ENCODE measurements around the gene ZNF384. TPM values are rescaled to one million over a fixed set of nuclear protein-coding genes. Genes with fewer than 3 reads are reported as not detected.

Gene ZNF384
- 8.3 TPM in 2 replicates for total RNA-seq (ENCODE audit: low replicate concordance)

DNA sequence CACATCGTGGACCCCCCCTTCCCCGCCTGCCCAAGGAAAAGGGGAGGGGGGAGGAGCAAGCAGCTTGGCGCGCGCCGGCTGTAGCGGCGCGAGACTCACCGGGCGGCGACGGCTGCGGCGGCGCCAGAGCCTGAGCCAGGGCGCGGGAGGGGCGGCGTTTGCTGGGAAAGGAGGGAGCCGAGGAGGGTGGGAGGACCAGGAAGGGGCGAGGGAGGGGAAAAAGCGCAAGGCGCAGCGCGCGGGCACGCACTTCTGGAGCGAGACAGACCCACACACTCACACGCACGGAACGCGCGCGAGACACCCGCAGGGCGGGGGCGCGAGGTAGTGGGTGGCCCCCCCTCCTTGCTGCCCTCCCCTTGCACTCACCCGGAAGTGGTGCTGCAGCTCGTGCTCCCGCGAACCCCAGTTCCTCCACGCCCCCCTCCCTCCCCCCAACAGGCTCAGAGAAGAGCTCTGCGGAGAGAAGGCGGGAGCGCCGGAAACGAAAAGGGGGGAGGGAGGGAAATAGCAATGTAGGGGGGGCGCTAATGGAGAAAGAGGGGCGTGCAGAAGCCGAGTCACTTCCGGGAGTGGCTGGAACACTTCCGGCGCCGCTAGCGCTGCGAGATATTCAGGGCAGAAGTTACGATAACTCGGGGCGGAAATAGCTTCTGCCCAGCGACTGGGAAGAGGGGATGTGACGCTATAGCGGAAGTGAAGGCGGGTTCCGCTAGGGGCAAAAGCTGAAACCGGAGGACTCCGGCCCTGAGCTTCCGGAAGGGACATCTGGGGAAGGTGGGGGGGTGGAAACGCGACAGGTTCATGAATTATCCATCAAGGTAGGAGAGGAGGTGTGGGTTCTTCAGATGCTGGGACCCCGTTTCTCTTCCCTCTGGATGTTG is at the start of gene ZNF384:
ZNF384 (minus strand) TSS at position 377 of the 884 bp plus-strand sequence. CDS start 9,855 bp downstream, outside the sequence.

DNA sequence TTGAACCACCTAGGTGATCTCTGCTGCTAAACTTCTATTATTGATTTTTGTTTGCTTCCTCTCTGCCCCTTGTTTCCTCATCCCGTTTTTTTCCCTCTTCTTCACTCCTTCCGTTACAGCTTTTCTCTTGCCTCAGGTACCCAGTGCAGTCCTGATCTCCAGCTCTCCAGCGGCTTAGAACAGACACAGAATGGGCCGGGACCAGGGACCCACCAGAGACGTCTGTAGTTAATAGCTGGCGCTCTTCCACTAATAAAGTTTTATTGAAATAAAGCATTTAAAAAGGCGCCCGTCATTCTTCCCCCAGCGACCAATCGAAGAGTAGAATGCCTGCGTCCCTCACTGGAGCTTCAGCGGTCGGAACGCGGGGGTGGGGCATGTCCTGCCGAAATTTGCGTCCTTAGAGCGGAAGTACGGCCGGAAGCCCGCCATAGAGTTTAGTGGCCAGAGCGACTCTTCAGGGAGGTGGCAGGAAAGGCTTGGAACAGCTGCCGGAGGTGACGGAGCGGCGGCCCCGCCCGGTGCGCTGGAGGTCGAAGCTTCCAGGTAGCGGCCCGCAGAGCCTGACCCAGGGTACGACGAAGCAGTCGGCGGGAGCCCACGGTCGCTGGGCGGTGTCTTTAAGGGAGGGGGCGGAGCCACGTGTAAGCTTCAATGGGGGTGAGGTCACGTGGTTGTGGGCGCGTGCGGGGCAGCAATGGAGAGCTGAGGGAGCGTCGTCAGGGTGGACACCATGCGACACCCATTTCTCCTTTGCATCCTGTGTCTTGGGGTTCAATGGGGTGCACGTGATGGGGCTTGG is 34.6 kb upstream of the ZNF384 start, which contains the start of gene COPS7A:
COPS7A (plus strand) TSS at position 440 of the 802 bp plus-strand sequence. CDS start 611 bp downstream, outside the sequence.

DNA sequence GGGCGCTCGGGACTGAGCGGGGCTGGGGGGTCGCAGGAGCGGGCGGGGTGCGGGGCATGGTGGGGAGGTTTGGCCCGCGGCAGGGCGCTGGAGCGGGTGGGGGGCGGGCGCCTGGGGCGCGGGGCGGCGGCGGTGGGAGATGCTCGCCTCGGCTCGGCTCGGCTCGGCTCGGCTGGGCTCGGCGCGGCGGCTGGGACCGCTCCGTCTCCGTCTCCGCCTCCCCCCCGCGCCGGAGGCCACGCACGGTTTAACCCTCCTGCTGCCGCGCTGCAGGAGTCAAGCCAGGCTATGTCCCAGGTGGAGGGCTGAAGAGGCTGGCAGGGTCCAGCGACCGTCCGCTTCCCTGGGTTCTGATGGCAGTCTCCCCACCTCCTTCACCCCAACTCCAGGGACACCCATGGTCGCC is 11.5 kb upstream of the ZNF384 start, which contains the start of gene PIANP:
PIANP (minus strand) TSS at position 170 of the 406 bp plus-strand sequence. CDS start 2,754 bp downstream, outside the sequence.

DNA sequence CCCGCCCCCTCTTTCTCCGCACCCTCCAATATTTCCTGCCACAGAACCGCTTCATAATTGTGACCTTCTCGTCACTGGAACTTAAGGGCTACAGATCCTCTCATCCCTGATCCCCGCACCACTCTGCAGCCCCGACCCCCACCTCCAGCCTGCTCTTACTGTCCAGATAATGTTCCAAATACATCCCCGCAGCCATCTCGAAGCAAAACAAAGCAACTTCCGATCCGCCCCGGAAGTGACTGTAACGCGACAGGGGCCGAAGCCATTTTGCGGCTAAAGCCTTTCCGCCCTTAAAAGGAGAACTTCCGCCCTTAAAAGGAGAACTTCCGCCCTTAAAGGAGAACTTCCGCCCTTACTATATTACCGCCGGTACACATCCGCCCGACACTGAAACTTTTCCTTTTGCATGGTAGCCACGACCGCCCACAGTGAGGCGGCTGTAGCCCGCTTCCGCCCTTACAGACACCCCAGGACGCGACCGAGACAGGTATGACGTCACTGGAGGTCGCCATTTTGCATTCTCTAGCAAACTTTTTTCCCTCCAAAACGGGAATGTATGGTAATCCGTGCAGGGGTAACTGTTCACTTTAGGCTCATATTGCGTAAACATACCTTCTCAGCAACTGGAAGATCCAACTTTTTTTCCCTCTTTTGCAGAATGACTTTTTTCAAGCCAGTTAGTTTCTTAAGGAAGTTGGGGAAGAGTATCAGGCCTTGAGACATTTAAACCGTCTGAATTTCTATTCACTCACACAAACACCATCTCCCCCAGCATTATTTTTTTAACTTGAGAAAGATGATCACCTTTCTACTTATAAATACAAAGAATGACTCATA is 26.1 kb downstream of the ZNF384 start, which contains the start of gene ING4:
ING4 (minus strand) TSS at position 214 of the 837 bp plus-strand sequence; CDS start at position 196, 18 bp downstream.

DNA sequence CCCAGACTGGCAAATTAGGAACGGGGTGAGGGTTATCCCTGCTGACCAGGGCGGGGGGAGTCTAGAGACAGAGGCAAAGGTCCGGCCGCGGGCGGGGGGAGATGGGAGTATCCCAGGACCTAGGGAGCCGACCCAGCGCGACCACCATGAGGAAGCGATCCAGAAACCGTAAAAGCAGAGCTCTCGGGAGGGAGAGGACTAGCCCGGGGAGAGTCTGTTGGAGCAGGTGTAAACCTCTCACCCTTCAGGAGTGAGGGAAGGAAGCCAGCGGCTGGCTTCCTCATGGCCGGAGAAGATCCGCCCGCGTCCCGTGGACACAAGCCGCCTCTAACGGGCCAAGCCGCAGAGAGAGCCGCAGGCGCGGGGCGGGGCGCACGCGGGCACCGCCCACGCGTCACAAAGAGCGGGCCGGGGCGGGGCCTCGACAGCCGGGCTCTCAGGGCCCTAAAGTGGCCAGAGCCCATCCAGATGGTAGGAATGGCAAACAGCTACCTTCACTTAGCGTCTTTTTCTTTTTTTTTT is 42.0 kb downstream of the ZNF384 start, which contains the start of gene ACRBP:
ACRBP (minus strand) TSS at position 350 of the 522 bp plus-strand sequence; CDS start at position 284, 66 bp downstream.

DNA sequence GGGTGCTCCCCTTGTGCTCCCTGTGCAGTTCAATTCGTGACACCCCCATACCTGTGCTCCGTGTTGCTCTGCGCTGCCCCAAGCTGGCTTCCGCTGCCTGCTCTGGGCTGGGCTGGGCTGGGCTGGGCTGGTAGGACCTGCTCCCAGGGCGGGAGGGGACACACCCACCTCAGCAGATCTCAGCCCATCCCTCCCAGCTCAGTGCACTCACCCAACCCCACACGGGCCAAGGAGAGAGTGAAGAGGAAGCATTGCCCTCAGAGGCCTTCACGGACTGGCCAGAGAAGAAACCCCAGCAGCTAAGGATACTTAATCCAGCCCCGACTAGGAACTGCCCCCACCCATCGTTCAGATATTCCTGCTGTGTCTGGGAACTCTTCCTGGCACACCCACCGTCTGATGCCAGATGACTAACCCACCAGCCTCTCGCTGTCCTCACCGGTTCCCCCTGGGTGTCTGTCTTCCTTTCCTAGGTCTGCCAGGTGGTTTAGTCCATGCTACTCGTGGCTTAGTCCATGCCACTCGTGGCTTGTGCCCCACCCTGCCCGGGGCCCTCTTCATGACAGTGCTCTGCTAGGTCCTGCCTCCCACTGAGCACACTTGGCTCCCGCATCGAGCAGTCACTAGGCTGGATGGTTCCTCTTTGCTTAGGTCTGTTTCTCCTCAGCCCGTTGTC is 53.2 kb downstream of the ZNF384 start, which contains the start of gene LPAR5:
LPAR5 (minus strand) TSS at position 104 of the 676 bp plus-strand sequence. CDS start 14,711 bp downstream, outside the sequence.

Other genes starting within 250 kb of the ZNF384 start
- not detected in 2 replicates for gene CD27, start 244.4 kb downstream of the ZNF384 start, total RNA-seq (ENCODE audit: low replicate concordance)
- 5.1 and 15.4 TPM in 2 replicates for gene TAPBPL, start 237.3 kb downstream of the ZNF384 start, total RNA-seq (ENCODE audit: low replicate concordance)
- gene VAMP1, start 218.7 kb downstream of the ZNF384 start, total RNA-seq (ENCODE audit: low replicate concordance), result 8.6 and 19.4 TPM in 2 replicates
- gene MRPL51, start 196.1 kb downstream of the ZNF384 start, total RNA-seq (ENCODE audit: low replicate concordance), result 92.0 and 176 TPM in 2 replicates
- gene NCAPD2, start 195.3 kb downstream of the ZNF384 start, total RNA-seq (ENCODE audit: low replicate concordance), result 15.0 and 30.4 TPM in 2 replicates
- 7,358 and 9,019 TPM in 2 replicates for gene GAPDH, start 154.9 kb downstream of the ZNF384 start, total RNA-seq (ENCODE audit: low replicate concordance)
- gene IFFO1, start 133.3 kb downstream of the ZNF384 start, total RNA-seq (ENCODE audit: low replicate concordance), result 8.8 and 36.9 TPM in 2 replicates
- 11.5 and 20.7 TPM in 2 replicates for gene NOP2, start 121.1 kb downstream of the ZNF384 start, total RNA-seq (ENCODE audit: low replicate concordance)
- 187 and 210 TPM in 2 replicates for gene CHD4, start 82.0 kb downstream of the ZNF384 start, total RNA-seq (ENCODE audit: low replicate concordance)
- gene LPAR5, start 53.4 kb downstream of the ZNF384 start, total RNA-seq (ENCODE audit: low replicate concordance), result under 0.01 TPM in 1 of 2 replicates, not detected in the other
- 0.23 TPM in 1 of 2 replicates, not detected in the other for gene ACRBP, start 41.9 kb downstream of the ZNF384 start, total RNA-seq (ENCODE audit: low replicate concordance)
- gene ING4, start 26.3 kb downstream of the ZNF384 start, total RNA-seq (ENCODE audit: low replicate concordance), result 22.7 and 27.0 TPM in 2 replicates
- under 0.01 and 0.38 TPM in 2 replicates for gene PIANP, start 11.4 kb upstream of the ZNF384 start, total RNA-seq (ENCODE audit: low replicate concordance)
- 87.9 and 180 TPM in 2 replicates for gene COPS7A, start 34.7 kb upstream of the ZNF384 start, total RNA-seq (ENCODE audit: low replicate concordance)
- gene MLF2, start 63.8 kb upstream of the ZNF384 start, total RNA-seq (ENCODE audit: low replicate concordance), result 66.7 and 158 TPM in 2 replicates
- 43.6 and 51.7 TPM in 2 replicates for gene PTMS, start 77.0 kb upstream of the ZNF384 start, total RNA-seq (ENCODE audit: low replicate concordance)
- 0.15 TPM in 1 of 2 replicates, not detected in the other for gene LAG3, start 83.1 kb upstream of the ZNF384 start, total RNA-seq (ENCODE audit: low replicate concordance)
- gene CD4, start 100.2 kb upstream of the ZNF384 start, total RNA-seq (ENCODE audit: low replicate concordance), result 0.23 and 0.47 TPM in 2 replicates
- 1.3 and 4.3 TPM in 2 replicates for gene GPR162, start 132.4 kb upstream of the ZNF384 start, total RNA-seq (ENCODE audit: low replicate concordance)
- 74.8 and 101 TPM in 2 replicates for gene P3H3, start 139.0 kb upstream of the ZNF384 start, total RNA-seq (ENCODE audit: low replicate concordance)
- gene GNB3, start 151.6 kb upstream of the ZNF384 start, total RNA-seq (ENCODE audit: low replicate concordance), result 1.7 and 1.8 TPM in 2 replicates
- 0.59 and 4.4 TPM in 2 replicates for gene CDCA3, start 161.9 kb upstream of the ZNF384 start, total RNA-seq (ENCODE audit: low replicate concordance)
- 82.5 and 88.9 TPM in 2 replicates for gene USP5, start 162.8 kb upstream of the ZNF384 start, total RNA-seq (ENCODE audit: low replicate concordance)
- 1,121 and 1,519 TPM in 2 replicates for gene TPI1, start 178.2 kb upstream of the ZNF384 start, total RNA-seq (ENCODE audit: low replicate concordance)
- gene SPSB2, start 183.9 kb upstream of the ZNF384 start, total RNA-seq (ENCODE audit: low replicate concordance), result 5.6 and 7.4 TPM in 2 replicates
- 10.6 and 15.7 TPM in 2 replicates for gene LRRC23, start 215.4 kb upstream of the ZNF384 start, total RNA-seq (ENCODE audit: low replicate concordance)
- 20.3 and 32.5 TPM in 2 replicates for gene ENO2, start 225.2 kb upstream of the ZNF384 start, total RNA-seq (ENCODE audit: low replicate concordance)
- 4.0 and 6.4 TPM in 2 replicates for gene ATN1, start 238.6 kb upstream of the ZNF384 start, total RNA-seq (ENCODE audit: low replicate concordance)